Cerebellar cortex (tissue), 1 donor: ENCODE data around the gene TGM2.

ENCODE experiments used
- DNase-seq: peaks from one replicate; pipeline ENCODE4 v3.0.0-alpha.2; 2015; ENCODE audit warnings: low spot score

Gene TGM2

DNA sequence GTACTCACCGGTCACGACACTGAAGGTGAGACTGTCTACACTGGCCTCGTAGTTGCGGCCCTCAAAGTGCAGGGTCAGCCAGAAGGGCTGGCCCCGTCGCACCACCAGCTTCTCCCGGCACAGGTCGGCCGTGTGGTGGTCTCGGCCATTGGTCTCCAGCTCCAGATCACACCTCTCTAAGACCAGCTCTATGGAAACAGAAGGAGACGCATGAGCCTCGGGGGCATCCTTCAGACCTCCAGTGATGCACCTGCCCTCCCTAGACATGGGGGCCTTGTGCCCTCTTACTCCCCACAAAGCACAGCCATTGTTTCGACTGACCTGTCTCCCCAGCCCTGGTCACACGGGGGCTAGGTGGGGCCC lies 3.7 kb downstream of the TGM2 start:
- DNase-seq, result no peak

- DNase-seq, result no peak
These were observed 4.9 kb downstream of the TGM2 start for GRCh38 chr20:38159957-38160756.

GRCh38 chr20:38159566-38159956 lies 5.5 kb downstream of the TGM2 start:
- DNase-seq, result no peak

DNA sequence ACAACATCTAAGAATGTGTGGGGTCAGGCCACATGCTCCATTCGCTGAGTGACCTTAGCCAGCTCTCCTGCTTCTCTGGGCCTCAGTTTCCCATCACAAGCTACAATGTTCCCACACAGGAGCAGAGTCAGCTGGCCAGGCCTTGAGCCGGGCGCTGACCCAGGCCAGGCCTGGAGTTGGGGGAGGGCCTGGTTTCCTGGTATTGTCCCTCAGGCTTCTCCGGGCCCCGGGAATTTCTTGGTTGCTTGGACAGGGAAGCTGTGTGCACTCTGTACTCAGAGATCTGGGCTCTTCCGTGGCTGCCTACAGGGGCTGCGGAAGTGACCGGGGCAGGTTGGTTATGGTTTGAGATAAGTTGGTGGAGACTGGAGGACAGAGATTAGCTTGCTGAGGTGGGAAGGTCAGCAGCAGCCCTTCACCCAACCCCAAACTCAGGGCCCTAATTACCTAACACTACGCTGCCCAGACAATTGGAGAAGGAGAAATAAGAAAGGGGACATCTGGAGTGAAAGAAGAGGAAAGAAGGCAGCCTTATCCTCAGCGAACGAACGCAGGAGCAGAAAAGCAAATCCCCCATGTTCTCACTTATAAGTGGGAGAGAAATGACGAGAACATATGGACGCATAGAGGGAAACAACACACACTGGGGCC lies 6.2 kb downstream of the TGM2 start:
- no peak for DNase-seq

- no peak for DNase-seq
These were observed 7.2 kb downstream of the TGM2 start for GRCh38 chr20:38157635-38158495.

- no peak for DNase-seq
These were observed 8.0 kb downstream of the TGM2 start for GRCh38 chr20:38156888-38157634.

- DNase-seq, result no peak
These were observed 8.8 kb downstream of the TGM2 start for GRCh38 chr20:38156280-38156679.

DNA sequence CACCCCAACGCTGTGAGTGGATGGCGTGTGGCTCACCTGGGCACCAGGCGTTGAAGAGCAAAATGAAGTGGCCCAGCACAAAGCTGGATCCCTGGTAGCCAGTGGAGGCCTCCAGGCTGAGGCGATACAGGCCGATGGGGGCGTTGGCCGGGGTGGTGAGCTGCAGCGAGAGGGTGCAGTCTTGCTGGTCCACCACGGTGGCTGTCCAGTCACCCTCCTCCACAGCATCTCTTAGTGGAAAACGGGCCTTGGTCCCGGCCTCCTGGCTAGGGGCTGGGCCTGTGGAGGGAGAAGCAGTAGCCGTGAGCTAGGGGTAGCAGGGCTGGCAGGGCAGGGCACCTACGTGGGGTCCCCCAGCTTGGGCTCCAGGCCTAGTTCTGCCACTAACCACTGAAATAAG lies 9.3 kb downstream of the TGM2 start:
- no peak for DNase-seq

DNA sequence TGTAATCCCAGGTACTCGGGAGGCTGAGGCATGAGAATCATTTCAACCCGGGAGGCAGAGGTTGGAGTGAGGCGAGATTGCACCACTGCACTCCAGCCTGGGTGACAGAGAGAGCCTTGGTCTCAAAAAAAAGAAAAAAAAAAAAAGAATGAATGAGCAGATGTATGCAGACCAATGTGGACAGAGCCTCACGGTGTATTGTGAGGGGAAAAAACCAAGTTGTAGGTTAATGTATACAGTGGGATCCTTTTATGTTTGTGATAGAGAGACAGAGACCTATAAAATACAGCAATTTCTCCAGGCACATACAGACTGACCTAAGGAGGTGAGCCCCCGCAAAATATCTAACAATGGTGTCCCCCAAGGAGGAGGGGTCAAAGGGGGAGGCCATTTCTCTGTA lies 11.7 kb downstream of the TGM2 start:
- no peak for DNase-seq

DNA sequence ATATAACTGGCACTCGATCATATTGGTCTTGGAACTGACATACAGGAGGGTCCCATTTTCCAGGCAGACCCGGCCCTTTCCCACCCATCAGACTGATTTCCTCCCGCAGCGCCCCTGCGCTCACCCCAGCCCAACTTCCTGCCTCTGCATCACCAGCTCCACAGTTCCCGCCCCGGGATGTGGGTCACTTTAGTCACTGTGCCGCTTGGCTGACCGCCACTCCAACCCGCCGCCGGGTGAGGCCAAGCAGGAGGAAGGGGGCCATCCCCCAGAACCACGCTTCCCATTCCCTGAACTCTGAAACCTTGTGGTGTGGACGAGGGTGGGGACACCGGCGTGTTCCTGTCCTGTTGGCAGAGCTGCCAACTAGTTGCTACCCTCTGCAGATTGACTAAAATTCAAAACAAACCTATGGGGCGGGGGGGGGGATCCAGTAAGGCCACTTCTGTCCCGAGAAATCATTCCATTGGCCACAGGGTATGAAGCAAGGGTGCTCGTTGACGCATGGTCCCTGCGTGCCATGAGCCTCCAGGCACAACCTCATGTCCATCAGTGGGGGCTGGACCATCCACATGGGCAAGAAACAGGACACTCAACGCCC lies 12.3 kb downstream of the TGM2 start:
- DNase-seq, result no peak

GRCh38 chr20:38152175-38152620 lies 12.9 kb downstream of the TGM2 start:
- DNase-seq, result no peak

DNA sequence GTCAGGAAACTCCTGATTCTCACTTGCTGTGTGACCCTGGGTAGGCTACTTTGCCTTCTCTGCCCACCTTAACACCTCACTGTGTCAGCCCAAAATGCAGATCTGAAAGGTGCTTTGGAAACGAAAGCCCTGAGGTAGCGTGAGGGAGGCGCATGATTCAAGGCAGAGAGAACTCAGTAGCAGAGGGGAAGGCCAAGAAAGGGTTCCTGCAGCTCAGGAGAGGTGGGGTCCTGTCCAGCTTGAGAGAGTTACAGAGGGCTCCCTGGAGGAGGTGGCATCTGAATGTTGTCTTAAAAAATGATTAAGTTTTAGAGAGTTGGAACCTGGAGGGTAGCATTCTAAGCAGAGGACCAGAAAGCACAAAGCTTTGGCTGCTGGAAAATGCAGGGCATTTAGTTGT lies 13.6 kb downstream of the TGM2 start:
- no peak for DNase-seq

DNA sequence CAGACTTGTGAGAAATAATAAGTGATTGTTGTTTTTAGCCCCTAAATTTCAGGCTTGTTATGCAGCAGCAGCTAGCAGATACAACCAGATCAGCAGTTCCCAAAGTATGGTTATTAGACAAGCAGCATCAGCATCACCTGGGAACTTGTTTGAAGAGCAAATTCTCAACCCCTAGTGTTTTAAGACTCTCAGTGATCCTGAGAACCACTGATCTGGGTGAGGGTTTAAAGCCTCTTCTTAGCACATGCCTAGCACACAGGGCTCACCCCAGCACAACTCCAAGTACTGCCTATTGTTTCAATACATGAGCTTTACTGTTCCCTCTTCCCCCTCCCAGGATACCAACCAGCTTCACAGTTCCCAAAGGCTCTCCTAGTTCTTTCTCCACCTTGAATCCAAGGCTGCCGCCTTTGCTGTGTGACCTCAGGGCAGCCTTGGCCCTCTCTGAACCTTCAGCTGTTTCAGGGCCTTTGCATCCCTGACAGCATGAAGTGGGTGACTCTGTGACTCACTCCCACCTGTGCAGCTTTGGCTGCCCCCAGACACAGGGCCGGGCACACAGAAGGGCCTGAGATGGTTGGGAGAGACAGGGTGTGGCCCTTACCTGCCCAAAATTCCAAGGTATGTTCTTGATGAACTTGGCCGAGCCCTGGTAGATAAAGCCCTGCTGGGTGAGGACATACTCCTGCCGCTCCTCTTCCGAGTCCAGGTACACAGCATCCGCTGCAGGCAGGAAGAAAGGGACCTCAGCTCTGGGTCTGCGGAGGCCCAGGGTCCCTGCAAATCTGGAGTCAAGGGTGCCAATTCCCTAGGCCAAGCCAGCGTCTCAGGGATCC lies 14.5 kb downstream of the TGM2 start:
- DNase-seq, result no peak

DNA sequence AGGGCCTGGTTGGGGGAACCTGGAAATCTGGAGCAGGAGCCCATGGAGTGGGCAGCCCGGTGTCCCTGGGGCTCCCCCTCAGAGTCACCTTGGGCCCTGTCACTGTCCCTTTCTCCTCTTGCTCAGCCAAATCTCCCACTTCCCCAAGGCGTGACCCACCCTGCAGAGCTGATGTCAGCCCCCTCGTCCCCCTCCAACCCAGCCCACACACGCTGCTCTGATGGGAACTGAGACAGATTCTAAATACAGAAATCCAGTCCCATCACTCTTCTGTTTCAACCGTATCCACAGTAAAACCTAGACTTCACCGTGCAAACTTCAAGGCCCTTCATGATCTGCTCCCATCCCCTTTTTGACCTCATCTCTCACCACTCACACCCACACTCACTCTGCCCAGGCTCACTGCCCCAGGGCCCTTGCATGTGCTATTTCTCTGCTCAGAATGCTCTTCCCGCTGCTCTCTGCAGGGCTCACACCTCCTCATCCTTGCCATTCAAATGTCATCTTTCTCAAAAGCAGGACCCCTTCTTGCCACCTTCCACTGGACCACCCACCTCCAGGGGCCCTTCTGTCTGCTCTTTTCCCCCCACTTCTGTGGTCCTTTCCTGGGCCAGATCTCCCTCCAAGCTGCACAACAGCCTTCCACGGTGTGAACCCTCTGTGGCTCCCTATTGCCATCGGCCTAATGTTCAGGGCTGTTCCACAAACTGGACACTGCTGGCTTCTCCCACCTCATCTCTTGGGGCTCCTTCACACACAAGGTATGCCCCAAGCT lies 16.6 kb downstream of the TGM2 start:
- no peak for DNase-seq

DNA sequence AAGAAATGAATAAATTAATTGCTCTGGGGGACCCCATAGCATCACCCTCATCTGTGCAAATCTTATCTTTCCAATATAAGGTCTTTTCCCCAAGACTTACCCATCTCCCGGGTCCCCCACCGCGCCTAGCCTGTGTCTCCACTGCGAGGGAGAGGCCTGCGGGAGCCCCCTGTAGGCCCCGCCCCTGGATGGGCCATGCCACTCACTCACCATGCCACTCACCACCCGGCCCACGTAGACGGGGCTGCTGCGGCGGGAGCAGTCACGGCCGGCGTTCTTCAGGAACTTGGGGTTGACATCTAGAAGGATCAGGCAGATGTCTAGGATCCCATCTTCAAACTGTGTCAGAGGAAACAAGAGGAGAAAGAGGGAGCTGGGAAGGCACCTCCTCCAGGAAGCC lies 17.3 kb downstream of the TGM2 start:
- DNase-seq, result no peak

- no peak for DNase-seq
These were observed 17.9 kb downstream of the TGM2 start for GRCh38 chr20:38147163-38147562.

- no peak for DNase-seq
These were observed 18.4 kb downstream of the TGM2 start for GRCh38 chr20:38146628-38147027.

- no peak for DNase-seq
These were observed 18.9 kb downstream of the TGM2 start for GRCh38 chr20:38146156-38146555.

GRCh38 chr20:38145729-38146075 lies 19.4 kb downstream of the TGM2 start:
- no peak for DNase-seq
